K562 (cell line): ENCODE data around the gene HMGN3.

Source experiments
- CBFB ChIP-seq: sonication (generic); formaldehyde crosslinking; IDR thresholded peaks from 2 replicates; pipeline ENCODE4 v1.4.0; 2020; ENCODE audit warnings: mild to moderate bottlenecking, missing genetic modification reagents
- CTCF ChIP-seq, 3 experiments: IDR thresholded peaks in 2 of 3; conservative IDR thresholded peaks in 1 of 3; 2 replicates each; pipeline ENCODE4 v1.5.1; 2011 to 2012; ENCODE audit warnings: low read length in 3 of 3, mild to moderate bottlenecking in 3 of 3, control low read depth in 2 of 3, improper control_type of control experiment in 1 of 3, inconsistent platforms in 1 of 3, low read depth in 1 of 3, mixed read lengths in 1 of 3, moderate library complexity in 1 of 3; ENCODE audit not compliant: insufficient read depth in 2 of 3
- ETV6 ChIP-seq, 3 experiments: fragments of 150-350 bp in 1 of 3; sonication (generic) in 1 of 3; formaldehyde crosslinking in 1 of 3; IDR thresholded peaks; 2 replicates each; pipeline versions ENCODE4 v1.6.1 to v1.8.0; 2014 to 2022; ENCODE audit warnings: borderline replicate concordance in 2 of 3, low read depth in 2 of 3, antibody characterized with exemption in 1 of 3, low read length in 1 of 3, mild to moderate bottlenecking in 1 of 3, missing genetic modification reagents in 1 of 3
- EZH2 ChIP-seq: IDR thresholded peaks from 2 replicates; pipeline ENCODE4 v1.6.1; 2012; ENCODE audit warnings: low read depth, mild to moderate bottlenecking, inconsistent platforms, low read length, borderline replicate concordance
- KAT2B ChIP-seq: IDR thresholded peaks from one replicate; pipeline ENCODE4 v1.6.1; 2012; ENCODE audit warnings: low read depth, mild to moderate bottlenecking, control low read depth, inconsistent platforms, low read length, moderate library complexity
- KDM4B ChIP-seq, 2 experiments: fragments of 450-650 bp in 1 of 2; sonication (generic) in 1 of 2; IDR thresholded peaks; 2 replicates each; pipeline ENCODE4 v1.6.1; 2016 to 2017; ENCODE audit warnings: borderline replicate concordance in 2 of 2, antibody characterized with exemption in 1 of 2, low read depth in 1 of 2, mild to moderate bottlenecking in 1 of 2
- PHF8 ChIP-seq: fragments of 200-600 bp; sonication (generic); IDR thresholded peaks from 2 replicates; pipeline ENCODE4 v1.6.1; 2012; ENCODE audit warnings: mixed run types, mild to moderate bottlenecking, inconsistent platforms, low read length, moderate library complexity, borderline replicate concordance
- POLR2G ChIP-seq: fragments of 200-400 bp; formaldehyde crosslinking; IDR thresholded peaks from 2 replicates; pipeline ENCODE4 v1.6.1; 2017; ENCODE audit warnings: low read depth, mild to moderate bottlenecking, antibody characterized with exemption, low read length, moderate library complexity
- SMC3 ChIP-seq: conservative IDR thresholded peaks from 2 replicates; pipeline ENCODE4 v1.6.1; 2011; ENCODE audit warnings: low read depth, low read length, improper control_type of control experiment; ENCODE audit not compliant: insufficient read depth
- SP1 ChIP-seq: sonication (generic); formaldehyde crosslinking; IDR thresholded peaks from 2 replicates; pipeline ENCODE4 v1.8.1; 2022; ENCODE audit warnings: mild to moderate bottlenecking, missing genetic modification reagents
- TAF1 ChIP-seq: IDR thresholded peaks from 2 replicates; pipeline ENCODE4 v1.6.1; 2011; ENCODE audit warnings: mild to moderate bottlenecking, low read length, moderate library complexity; ENCODE audit not compliant: insufficient read depth, control insufficient read depth, severe bottlenecking; ENCODE audit errors: extremely low read depth
- ZNF318 ChIP-seq, 2 experiments: fragments of 450-650 bp; IDR thresholded peaks; 2 replicates each; pipeline ENCODE4 v1.6.1; 2016; ENCODE audit warnings: mild to moderate bottlenecking in 2 of 2, borderline replicate concordance in 1 of 2, low read depth in 1 of 2, moderate library complexity in 1 of 2
- ZNF695 ChIP-seq: fragments of 450-650 bp; formaldehyde crosslinking; IDR thresholded peaks from 2 replicates; pipeline ENCODE4 v1.4.0; 2020; ENCODE audit warnings: mild to moderate bottlenecking, moderate library complexity
- TF ChIP-seq, protein P1 (sequence below): sonication (generic); formaldehyde crosslinking; IDR thresholded peaks from 2 replicates; pipeline ENCODE4 v1.8.0; 2022; ENCODE audit warnings: missing genetic modification reagents, mild to moderate bottlenecking, borderline replicate concordance

- TF ChIP-seq POLR2G (no peak), SMC3 (no peak), KAT2B (no peak), ZNF695 (CRISPR knock-in tag) (no peak), SP1 (CRISPR knock-in tag) (no peak), ZNF318 (IDR thresholded peaks at IDR 0.05; ENCODE audit: borderline replicate concordance in 1 of 2, low read depth in 1 of 2) (no peak), TAF1 (no peak), CBFB (CRISPR knock-in tag) (no peak), KDM4B (IDR thresholded peaks at IDR 0.05; ENCODE audit: borderline replicate concordance in 2 of 2, low read depth in 1 of 2) (no peak), EZH2 (no peak), CTCF (IDR thresholded peaks at IDR 0.05 in 2 of 3, conservative IDR thresholded peaks at IDR 0.05 in 1 of 3; ENCODE audit: insufficient read depth in 2 of 3, low read depth in 1 of 3, low read length in 3 of 3) (no peak), ETV6 (IDR thresholded peaks at IDR 0.05; ENCODE audit: borderline replicate concordance in 1 of 2, low read depth in 2 of 2, low read length in 1 of 2) (no peak), ETV6 (CRISPR knock-in tag; IDR thresholded peaks at IDR 0.05; ENCODE audit: borderline replicate concordance) (no peak), PHF8 (no peak)
- TF ChIP-seq, protein P1, sequence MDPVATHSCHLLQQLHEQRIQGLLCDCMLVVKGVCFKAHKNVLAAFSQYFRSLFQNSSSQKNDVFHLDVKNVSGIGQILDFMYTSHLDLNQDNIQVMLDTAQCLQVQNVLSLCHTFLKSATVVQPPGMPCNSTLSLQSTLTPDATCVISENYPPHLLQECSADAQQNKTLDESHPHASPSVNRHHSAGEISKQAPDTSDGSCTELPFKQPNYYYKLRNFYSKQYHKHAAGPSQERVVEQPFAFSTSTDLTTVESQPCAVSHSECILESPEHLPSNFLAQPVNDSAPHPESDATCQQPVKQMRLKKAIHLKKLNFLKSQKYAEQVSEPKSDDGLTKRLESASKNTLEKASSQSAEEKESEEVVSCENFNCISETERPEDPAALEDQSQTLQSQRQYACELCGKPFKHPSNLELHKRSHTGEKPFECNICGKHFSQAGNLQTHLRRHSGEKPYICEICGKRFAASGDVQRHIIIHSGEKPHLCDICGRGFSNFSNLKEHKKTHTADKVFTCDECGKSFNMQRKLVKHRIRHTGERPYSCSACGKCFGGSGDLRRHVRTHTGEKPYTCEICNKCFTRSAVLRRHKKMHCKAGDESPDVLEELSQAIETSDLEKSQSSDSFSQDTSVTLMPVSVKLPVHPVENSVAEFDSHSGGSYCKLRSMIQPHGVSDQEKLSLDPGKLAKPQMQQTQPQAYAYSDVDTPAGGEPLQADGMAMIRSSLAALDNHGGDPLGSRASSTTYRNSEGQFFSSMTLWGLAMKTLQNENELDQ (CRISPR knock-in tag), result no peak
Observed at GRCh38 chr6:79263359-79263758, 28.9 kb upstream of the HMGN3 start.
